Breast epithelium (tissue), 4 donors: ENCODE data around the gene SFXN2. TPM values are rescaled to one million over a fixed set of nuclear protein-coding genes. Genes with fewer than 3 reads are reported as not detected.
A peak's percentile ranks its signal among the peaks of the same experiment; 100 is the strongest.

Experiments used
- DNase-seq, 2 donors: peaks; one replicate each; pipeline ENCODE4 v3.0.0-alpha.2; 2019; ENCODE audit warnings: low spot score in 2 of 2
- H3K27ac ChIP-seq, 2 donors: fragments of 200-600 bp; sonication (generic) in 1 of 2; one replicate each; pipeline ENCODE4 v1.5.1; 2016 to 2019; ENCODE audit warnings: mild to moderate bottlenecking in 1 of 2
- H3K27me3 ChIP-seq, 2 donors: fragments of 200-600 bp; sonication (generic) in 1 of 2; one replicate each; pipeline versions ENCODE4 v1.5.1 to v1.6.0; 2017 to 2019; ENCODE audit warnings: control low read depth in 1 of 2, mild to moderate bottlenecking in 1 of 2
- H3K36me3 ChIP-seq: fragments of 200-600 bp; one replicate; pipeline ENCODE4 v1.5.1; 2019
- H3K4me1 ChIP-seq, 2 donors: fragments of 200-600 bp; sonication (generic); one replicate each; pipeline ENCODE4 v1.5.1; 2016 to 2019; ENCODE audit warnings: control low read depth in 1 of 2
- H3K4me3 ChIP-seq, 3 donors: fragments of 200-600 bp; sonication (generic); 1 replicate in 2 of 3; 2 replicates in 1 of 3; pipeline ENCODE4 v1.5.1; 2016 to 2019; ENCODE audit warnings: mild to moderate bottlenecking in 3 of 3, moderate library complexity in 2 of 3
- H3K9me3 ChIP-seq, 2 donors: fragments of 200-600 bp; sonication (generic) in 1 of 2; one replicate each; pipeline ENCODE4 v1.5.1; 2016 to 2019; ENCODE audit warnings: control low read depth in 1 of 2
- POLR2A ChIP-seq: fragments of 450-650 bp; IDR thresholded peaks from one replicate; pipeline ENCODE4 v1.6.1; 2016; ENCODE audit warnings: antibody characterized with exemption, mild to moderate bottlenecking, moderate library complexity
- POLR2AphosphoS5 ChIP-seq, 3 donors: sonication (generic); formaldehyde crosslinking; IDR thresholded peaks; one replicate each; pipeline ENCODE4 v1.6.1; 2017; ENCODE audit warnings: antibody characterized with exemption in 3 of 3
- intact Hi-C: fragments of 100-400 bp; cut with DNase I; formaldehyde crosslinking; loops from one replicate; pipeline ENCODE4 v1.15.1; 2023; ENCODE audit warnings: low total_unique reads
- total RNA-seq, 3 donors: library from RNA; depleted of rRNA; stranded (reverse); fragments of >200 nt; gene quantifications; one replicate each; pipeline ENCODE4 v1.1.0, GENCODE V29; 2016
- TF ChIP-seq, protein P1 (sequence below), 3 donors: fragments of 450-650 bp; IDR thresholded peaks; one replicate each; pipeline ENCODE4 v1.5.1; 2016 to 2017; ENCODE audit warnings: antibody characterized with exemption in 3 of 3, mild to moderate bottlenecking in 3 of 3, moderate library complexity in 3 of 3

Gene SFXN2
- total RNA-seq, 3 donors from 2014 or later, result 3.8 to 10.4 (median 4.9) TPM

- no peaks in the 10 kb centered on the region for H3K36me3 ChIP-seq
- H3K27ac ChIP-seq, result no peak overlapping the region
- H3K27me3 ChIP-seq, result no peaks in the 10 kb centered on the region
- peaks cover 1 to 4% of the 10 kb centered on the region in 2 donors for H3K4me1 ChIP-seq
- no peak overlapping the region for H3K4me3 ChIP-seq
- intact Hi-C loops, result no loop called here
- H3K9me3 ChIP-seq, result no peaks in the 10 kb centered on the region
- no peak for DNase-seq
- TF ChIP-seq, protein P1, sequence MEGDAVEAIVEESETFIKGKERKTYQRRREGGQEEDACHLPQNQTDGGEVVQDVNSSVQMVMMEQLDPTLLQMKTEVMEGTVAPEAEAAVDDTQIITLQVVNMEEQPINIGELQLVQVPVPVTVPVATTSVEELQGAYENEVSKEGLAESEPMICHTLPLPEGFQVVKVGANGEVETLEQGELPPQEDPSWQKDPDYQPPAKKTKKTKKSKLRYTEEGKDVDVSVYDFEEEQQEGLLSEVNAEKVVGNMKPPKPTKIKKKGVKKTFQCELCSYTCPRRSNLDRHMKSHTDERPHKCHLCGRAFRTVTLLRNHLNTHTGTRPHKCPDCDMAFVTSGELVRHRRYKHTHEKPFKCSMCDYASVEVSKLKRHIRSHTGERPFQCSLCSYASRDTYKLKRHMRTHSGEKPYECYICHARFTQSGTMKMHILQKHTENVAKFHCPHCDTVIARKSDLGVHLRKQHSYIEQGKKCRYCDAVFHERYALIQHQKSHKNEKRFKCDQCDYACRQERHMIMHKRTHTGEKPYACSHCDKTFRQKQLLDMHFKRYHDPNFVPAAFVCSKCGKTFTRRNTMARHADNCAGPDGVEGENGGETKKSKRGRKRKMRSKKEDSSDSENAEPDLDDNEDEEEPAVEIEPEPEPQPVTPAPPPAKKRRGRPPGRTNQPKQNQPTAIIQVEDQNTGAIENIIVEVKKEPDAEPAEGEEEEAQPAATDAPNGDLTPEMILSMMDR (IDR thresholded peaks at IDR 0.05), result no peak
- TF ChIP-seq POLR2A (no peak), POLR2AphosphoS5 (IDR thresholded peaks at IDR 0.05) (no peak)
Observed at GRCh38 chr10:102670065-102670670, 44.3 kb upstream of the SFXN2 start.

- H3K27me3 ChIP-seq, result no peaks in the 10 kb centered on the region
- intact Hi-C loops, result no loop called here
- H3K27ac ChIP-seq, result no peak overlapping the region
- DNase-seq, result no peak
- no peaks in the 10 kb centered on the region for H3K9me3 ChIP-seq
- no peak overlapping the region for H3K4me3 ChIP-seq
- H3K36me3 ChIP-seq, result no peaks in the 10 kb centered on the region
- TF ChIP-seq POLR2A, result no peak
- TF ChIP-seq, protein P1 (IDR thresholded peaks at IDR 0.05), result no peak
- no peak for TF ChIP-seq POLR2AphosphoS5 (IDR thresholded peaks at IDR 0.05)
- H3K4me1 ChIP-seq, result peaks cover 7 to 11% of the 10 kb centered on the region in 2 donors
Observed at GRCh38 chr10:102670871-102671434, 43.5 kb upstream of the SFXN2 start.

DNA sequence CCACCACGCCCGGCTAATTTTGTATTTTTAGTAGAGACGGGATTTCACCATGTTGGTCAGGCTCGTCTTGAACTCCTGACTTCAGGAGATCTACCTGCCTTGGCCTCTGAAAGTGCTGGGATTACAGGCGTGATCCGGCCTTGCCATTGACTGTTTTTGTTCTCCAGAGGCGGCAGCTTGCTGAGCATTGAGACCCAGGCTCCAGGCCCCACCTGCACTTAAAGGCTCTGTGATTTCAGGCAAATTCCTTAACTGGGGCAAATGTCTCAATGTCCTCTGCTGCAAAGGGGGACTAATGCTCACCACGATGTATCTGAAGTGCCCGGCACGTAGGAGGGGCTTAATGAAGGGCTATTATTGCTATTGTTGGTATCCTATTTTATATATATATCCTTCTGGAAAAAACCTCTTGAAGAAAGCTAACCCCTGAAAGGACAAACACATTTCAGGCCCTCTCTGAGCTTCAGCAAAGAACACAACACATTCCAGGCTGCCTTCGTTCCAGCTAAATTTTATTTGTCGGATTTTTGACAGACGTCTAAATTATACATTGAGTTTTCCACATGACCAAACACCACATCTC is 41.1 kb upstream of the SFXN2 start:
- no peak for DNase-seq
- TF ChIP-seq POLR2AphosphoS5 (IDR thresholded peaks at IDR 0.05), result no peak
- TF ChIP-seq, protein P1 (IDR thresholded peaks at IDR 0.05), result no peak
- no peak for TF ChIP-seq POLR2A
- peak overlapping the region; percentile 71 to 85 for H3K27ac ChIP-seq
- H3K4me3 ChIP-seq, result peak overlapping the region in 1 of 3 donors; percentile 30
- no peaks in the 10 kb centered on the region for H3K36me3 ChIP-seq
- H3K4me1 ChIP-seq, result peaks cover 13 to 20% of the 10 kb centered on the region in 2 donors
- no peaks in the 10 kb centered on the region for H3K27me3 ChIP-seq
- no peaks in the 10 kb centered on the region for H3K9me3 ChIP-seq
- intact Hi-C loops, result no loop called here

- intact Hi-C loops, result no loop called here
- TF ChIP-seq, protein P1 (IDR thresholded peaks at IDR 0.05), result no peak
- TF ChIP-seq POLR2AphosphoS5 (IDR thresholded peaks at IDR 0.05), result no peak
- no peak for TF ChIP-seq POLR2A
- no peak for DNase-seq
- no peaks in the 10 kb centered on the region for H3K27me3 ChIP-seq
- H3K9me3 ChIP-seq, result no peaks in the 10 kb centered on the region
- peaks cover 13 to 26% of the 10 kb centered on the region in 2 donors for H3K4me1 ChIP-seq
- H3K27ac ChIP-seq, result peak overlapping the region; percentile 71 to 85
- peak overlapping the region; percentile 12 to 45 (median 30) for H3K4me3 ChIP-seq
- H3K36me3 ChIP-seq, result no peaks in the 10 kb centered on the region
Observed at GRCh38 chr10:102673819-102674511, 40.5 kb upstream of the SFXN2 start.
